GM12872 (cell line): ENCODE data around the gene PTPRM.

Source experiments
- TF ChIP-seq, protein P1 (sequence below): IDR thresholded peaks from 3 replicates; pipeline ENCODE4 v1.5.1; 2011; ENCODE audit warnings: low read depth, mild to moderate bottlenecking, low read length, moderate library complexity; ENCODE audit not compliant: insufficient read depth

PTPRM gene

DNA sequence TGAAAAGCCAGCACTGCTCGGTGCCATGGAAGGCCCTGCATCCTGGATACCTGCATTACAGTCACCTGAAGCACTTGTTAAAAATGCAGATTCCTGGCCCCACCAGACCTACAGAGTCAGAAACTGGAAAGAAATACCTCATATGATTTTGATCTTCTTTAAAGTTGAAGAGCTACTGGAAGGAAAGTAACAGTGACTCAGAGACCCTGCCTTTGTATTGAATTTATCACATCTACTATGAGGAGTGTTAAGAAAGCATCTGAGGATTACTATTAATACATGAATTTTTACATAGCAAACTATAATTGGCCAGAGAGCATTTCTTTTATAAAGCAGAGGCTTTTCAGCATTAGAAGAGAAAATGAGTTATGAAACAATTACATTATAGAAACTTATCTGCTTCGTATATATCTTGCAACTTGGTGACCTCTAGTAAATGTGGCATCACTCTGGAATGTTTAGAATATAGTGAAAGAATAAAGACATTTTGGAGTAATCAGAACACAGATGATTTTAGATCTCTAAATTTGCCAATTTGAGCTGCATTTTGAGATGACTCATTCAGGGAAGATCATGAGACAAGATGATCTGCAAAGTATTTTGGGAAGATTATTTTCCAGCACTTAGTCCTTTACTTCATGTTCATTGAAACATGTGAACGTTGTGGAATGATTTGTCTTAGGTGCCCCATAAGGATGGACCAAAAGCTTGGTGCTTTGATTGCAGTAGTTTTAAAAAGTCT is 12.2 kb downstream of the PTPRM start:
- TF ChIP-seq, protein P1, sequence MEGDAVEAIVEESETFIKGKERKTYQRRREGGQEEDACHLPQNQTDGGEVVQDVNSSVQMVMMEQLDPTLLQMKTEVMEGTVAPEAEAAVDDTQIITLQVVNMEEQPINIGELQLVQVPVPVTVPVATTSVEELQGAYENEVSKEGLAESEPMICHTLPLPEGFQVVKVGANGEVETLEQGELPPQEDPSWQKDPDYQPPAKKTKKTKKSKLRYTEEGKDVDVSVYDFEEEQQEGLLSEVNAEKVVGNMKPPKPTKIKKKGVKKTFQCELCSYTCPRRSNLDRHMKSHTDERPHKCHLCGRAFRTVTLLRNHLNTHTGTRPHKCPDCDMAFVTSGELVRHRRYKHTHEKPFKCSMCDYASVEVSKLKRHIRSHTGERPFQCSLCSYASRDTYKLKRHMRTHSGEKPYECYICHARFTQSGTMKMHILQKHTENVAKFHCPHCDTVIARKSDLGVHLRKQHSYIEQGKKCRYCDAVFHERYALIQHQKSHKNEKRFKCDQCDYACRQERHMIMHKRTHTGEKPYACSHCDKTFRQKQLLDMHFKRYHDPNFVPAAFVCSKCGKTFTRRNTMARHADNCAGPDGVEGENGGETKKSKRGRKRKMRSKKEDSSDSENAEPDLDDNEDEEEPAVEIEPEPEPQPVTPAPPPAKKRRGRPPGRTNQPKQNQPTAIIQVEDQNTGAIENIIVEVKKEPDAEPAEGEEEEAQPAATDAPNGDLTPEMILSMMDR = no peak

DNA sequence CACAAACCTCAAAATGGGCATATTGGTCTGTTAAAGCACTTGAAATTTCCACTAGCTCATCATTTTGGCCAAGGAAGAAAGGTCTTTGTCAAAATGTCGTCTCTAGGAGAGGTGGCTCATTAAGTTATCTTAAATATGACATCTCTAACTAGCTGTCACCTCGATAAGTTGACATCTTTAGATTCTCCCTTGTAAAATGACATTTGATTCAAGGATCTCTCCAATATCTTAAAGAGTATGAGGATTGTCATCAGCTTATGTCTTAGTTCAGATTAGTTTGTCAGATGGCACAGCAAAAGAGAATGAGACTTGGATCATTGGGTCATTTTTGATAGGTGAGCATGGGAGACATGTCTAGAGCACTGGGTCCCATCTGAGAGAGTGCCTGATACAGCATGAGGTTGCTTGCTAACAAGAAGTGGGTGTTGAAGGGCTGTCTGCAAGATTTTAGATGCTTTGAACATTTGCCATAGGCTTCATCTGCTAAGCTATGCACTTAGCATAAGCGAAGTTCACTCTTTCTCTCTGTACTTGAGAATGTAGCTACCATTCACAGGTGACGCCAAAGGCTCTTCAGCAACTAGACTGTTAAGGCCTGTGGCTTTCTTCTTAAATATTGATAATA is 12.9 kb downstream of the PTPRM start:
- TF ChIP-seq, protein P1 = no peak

- TF ChIP-seq, protein P1 = no peak
Measured at GRCh38 chr18:7584646-7585275, 17.6 kb downstream of the PTPRM start.

- TF ChIP-seq, protein P1 = no peak
Measured at GRCh38 chr18:7585276-7585670, 18.2 kb downstream of the PTPRM start.

DNA sequence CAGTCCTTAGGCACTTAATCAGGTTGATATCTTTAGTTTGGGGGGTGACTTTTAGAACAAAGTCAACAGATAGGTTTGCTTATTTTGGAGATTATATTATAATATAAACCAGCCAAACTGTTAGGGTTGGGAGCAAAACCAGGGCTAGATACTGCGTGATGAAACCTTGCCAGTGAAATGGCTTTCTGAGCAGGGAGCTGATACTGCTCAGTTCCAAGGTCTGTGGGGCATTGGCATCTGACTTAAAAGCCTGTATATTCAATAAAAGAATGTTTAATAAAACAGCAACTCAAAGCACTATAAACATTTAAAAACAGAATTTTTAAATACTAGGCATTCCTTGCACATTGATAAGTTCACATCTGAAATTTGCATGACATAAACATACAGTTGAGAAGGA is 19.3 kb downstream of the PTPRM start:
- TF ChIP-seq, protein P1 = no peak

DNA sequence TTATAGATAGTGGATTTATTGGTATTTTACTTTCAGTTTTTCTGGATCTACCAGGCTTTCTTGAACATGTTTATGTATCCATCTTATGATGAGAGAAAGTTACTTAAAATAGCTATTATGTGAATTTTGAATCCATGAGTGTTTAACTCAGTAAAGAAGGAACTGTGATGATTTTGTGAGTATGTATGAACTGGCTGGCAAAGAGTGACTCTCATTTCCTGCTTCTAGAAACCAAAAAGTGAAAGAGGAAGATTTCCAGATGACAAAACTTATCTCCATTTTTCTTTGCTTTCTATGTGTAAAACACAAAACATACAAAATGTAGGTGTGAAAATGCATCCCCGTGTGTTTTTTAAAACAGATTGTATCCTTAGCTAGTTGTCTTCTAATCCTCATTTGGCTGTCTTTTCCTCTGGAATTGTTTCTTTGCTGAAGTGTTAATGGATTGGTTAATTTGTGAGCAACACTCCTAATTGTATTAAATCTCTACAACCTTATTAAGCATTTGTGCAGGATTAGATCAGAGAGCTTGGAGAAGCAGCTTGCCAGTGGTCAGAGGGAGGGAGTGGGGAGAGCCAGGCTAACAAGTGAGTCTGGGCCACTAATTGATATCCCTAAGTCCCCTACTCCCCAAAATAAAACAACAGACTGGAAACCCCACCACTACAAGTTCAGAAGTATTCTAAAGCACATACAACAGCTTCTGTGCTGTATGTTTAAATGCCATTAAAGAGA is 23.9 kb downstream of the PTPRM start:
- TF ChIP-seq, protein P1 = no peak
